ENCODE data around the gene SLC2A9.

SLC2A9 gene

DNA sequence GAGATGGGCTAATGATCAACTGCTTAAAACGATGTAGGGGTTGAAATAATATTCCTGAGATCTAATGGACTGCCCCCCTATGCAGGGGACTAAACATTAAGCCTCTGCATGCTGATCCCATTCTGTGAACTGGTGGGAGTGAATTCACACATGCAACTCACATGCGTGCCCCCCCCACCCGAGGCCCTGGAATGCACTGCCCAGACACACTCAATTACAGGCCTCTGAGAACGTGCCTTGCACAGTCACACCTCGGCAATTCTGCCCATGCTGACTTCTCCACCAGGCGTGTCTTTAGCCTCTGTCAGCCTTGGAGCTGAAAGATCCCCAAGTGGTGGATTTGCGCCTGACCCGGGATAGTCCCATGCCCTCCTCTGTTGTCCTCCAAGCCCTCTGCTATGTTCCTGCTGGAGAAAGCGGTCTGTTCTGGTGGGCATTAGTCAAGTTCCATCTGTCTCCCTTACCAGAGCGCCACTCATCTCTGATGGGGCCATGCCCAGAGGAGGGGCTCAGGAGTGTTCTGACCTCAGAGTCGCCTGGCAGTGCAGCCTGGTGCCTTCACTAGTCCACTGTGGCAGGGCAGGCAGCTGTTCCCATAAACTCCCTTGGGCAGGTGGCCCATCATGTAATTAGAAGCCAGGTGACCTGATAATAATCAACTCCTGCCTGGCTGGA is 153.4 kb downstream of the SLC2A9 start:
- H3K4me3 ChIP-seq (ENCODE audit: control insufficient read depth, low read depth, low read length), result no peak overlapping the region
- TF ChIP-seq, protein P1, sequence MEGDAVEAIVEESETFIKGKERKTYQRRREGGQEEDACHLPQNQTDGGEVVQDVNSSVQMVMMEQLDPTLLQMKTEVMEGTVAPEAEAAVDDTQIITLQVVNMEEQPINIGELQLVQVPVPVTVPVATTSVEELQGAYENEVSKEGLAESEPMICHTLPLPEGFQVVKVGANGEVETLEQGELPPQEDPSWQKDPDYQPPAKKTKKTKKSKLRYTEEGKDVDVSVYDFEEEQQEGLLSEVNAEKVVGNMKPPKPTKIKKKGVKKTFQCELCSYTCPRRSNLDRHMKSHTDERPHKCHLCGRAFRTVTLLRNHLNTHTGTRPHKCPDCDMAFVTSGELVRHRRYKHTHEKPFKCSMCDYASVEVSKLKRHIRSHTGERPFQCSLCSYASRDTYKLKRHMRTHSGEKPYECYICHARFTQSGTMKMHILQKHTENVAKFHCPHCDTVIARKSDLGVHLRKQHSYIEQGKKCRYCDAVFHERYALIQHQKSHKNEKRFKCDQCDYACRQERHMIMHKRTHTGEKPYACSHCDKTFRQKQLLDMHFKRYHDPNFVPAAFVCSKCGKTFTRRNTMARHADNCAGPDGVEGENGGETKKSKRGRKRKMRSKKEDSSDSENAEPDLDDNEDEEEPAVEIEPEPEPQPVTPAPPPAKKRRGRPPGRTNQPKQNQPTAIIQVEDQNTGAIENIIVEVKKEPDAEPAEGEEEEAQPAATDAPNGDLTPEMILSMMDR (IDR thresholded peaks at IDR 0.05; ENCODE audit: control insufficient read depth, insufficient read depth, low read depth, low read length, missing control alignments), result no peak
- DNase-seq (ENCODE audit: low read depth), result no peak

DNA sequence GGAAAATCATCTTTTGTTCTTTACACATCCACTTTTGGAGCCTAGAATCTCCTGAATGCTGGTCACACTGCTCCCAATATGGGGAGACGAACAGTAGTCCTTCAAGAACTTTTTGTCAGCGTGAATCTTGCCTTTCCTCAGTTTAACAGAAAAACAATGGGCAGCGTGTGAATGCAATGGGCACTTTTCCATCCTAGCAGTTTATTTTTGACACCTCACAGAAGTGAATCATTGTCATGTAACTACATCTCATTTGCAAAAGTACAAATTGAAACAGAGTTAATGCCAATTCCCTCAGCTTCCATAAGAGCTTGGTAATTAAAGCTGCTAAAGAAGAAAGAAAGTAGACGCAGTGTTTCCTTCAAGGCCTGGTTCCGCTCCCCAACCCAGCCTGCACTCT is 154.4 kb downstream of the SLC2A9 start:
- no peak for DNase-seq (ENCODE audit: low read depth)
- TF ChIP-seq, protein P1 (IDR thresholded peaks at IDR 0.05; ENCODE audit: control insufficient read depth, insufficient read depth, low read depth, low read length, missing control alignments), result no peak
- no peak overlapping the region for H3K4me3 ChIP-seq (ENCODE audit: control insufficient read depth, low read depth, low read length)

DNA sequence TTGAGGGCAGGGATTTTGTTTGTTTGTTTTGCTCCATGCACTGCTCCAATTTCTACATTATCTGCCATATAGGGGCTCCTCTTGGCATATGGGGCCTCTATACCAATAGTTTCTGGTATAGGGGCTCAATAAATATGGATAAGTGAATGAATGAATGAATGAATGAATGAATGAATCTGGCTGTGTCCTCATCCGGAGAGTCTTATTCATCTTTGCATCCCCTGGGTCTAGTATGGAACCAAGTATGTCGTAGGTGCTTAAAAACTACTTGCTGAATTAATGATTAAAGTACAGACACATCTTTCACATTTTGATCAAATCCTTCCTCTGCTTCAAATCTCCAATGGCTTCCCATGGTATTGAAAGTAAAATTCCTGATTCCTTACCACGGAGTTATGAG is 159.7 kb downstream of the SLC2A9 start:
- no peak for DNase-seq (ENCODE audit: low read depth)
- no peak overlapping the region for H3K4me3 ChIP-seq (ENCODE audit: control insufficient read depth, low read depth, low read length)
- TF ChIP-seq, protein P1 (IDR thresholded peaks at IDR 0.05; ENCODE audit: control insufficient read depth, insufficient read depth, low read depth, low read length, missing control alignments), result no peak

DNA sequence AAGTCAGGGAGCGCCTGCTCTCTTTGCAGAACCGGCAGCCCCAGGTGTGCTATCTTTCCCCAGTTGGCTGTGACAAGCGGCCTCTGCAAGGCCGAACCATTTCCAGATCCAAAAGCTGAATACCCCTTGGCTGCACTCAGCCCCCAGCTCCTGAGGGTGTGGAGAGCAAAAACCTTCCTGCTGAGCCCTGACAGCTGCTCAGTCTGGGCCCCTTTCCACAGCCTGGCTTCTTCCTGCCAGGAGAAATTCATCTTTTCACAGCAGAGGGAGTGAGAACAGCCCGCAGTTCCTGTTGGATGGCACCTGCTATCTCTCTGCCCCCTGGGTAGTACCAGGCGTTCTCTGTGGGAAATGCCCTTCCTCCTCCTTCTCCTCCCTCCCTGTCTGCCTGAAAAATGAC is 161.5 kb downstream of the SLC2A9 start:
- no peak overlapping the region for H3K4me3 ChIP-seq (ENCODE audit: control insufficient read depth, low read depth, low read length)
- TF ChIP-seq, protein P1 (IDR thresholded peaks at IDR 0.05; ENCODE audit: control insufficient read depth, insufficient read depth, low read depth, low read length, missing control alignments), result no peak

DNA sequence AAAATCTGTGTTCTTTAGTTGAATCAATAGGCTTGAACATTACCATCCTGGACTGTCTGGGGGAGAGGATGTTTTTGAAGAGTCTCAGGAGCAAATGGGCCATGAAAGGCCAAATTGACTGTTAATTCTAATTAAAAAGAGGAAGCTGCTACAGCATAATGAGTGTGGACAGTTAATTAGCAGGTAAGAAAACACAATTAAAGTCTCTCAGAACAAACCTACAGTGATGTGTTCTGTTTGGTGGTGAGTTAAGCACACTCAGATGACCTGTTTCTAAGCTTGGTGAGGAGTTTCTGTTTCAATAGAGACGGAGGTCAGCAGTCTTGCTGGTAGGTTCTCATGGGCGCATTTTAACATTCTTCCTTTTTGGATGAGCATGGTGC is 171.8 kb downstream of the SLC2A9 start:
- TF ChIP-seq, protein P1 (IDR thresholded peaks at IDR 0.05; ENCODE audit: control insufficient read depth, insufficient read depth, low read depth, low read length, missing control alignments), result no peak
- H3K4me3 ChIP-seq (ENCODE audit: control insufficient read depth, low read depth, low read length), result no peak overlapping the region
- no peak for DNase-seq (ENCODE audit: low read depth)

More for the DNA sequence above, 161.5 kb downstream of the SLC2A9 start:
- DNase-seq (ENCODE audit: low read depth), result no peak

DNA sequence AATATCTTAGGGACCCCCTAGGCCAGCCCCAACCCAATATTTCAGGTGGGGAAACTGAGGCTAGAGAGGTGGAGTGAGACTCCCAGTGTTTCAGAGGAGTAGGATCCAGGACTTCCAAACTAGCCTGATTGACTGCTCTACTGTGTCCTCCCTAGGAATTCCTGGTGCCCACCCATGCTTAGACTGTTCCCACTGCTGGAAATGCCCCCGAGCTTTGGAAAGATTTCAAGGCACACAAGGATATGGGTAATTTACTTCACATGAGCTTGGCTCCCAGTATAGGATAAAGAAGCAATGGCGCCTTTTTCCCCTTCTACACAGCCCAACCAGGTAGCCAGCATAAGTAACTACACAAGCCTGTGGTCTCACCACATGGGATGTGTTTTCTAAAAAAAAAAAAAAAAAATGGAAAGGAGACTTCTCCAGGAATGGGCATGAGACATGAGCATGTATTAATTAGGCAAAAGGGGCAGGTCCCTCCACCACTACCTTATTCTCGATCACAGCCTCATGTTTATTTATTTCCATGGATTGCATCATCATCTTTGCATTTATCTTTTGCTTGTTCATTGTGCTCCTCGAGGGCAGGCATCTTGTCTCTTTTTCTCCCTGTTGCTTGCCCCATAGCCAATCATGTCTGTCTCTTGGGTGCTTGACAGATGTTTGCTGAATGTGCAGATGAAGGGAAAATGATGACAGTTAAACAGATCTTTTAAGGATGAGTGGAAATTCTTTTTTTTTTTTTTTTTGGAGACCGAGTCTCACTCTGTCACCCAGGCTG is 173.1 kb downstream of the SLC2A9 start:
- DNase-seq (ENCODE audit: low read depth), result no peak
- H3K4me3 ChIP-seq (ENCODE audit: control insufficient read depth, low read depth, low read length), result no peak overlapping the region
- TF ChIP-seq, protein P1 (IDR thresholded peaks at IDR 0.05; ENCODE audit: control insufficient read depth, insufficient read depth, low read depth, low read length, missing control alignments), result no peak

Measured in AG09309 (cell line).